AML-193 (cell line): ENCODE results near the gene REPS1.
A peak's percentile ranks its signal among the peaks of the same experiment; 100 is the strongest.

Experiments
- DNase-seq, 2 experiments: peaks; one replicate each; lab custom pipeline; 2025; lab: John Stamatoyannopoulos, UW

REPS1 gene, protein sequence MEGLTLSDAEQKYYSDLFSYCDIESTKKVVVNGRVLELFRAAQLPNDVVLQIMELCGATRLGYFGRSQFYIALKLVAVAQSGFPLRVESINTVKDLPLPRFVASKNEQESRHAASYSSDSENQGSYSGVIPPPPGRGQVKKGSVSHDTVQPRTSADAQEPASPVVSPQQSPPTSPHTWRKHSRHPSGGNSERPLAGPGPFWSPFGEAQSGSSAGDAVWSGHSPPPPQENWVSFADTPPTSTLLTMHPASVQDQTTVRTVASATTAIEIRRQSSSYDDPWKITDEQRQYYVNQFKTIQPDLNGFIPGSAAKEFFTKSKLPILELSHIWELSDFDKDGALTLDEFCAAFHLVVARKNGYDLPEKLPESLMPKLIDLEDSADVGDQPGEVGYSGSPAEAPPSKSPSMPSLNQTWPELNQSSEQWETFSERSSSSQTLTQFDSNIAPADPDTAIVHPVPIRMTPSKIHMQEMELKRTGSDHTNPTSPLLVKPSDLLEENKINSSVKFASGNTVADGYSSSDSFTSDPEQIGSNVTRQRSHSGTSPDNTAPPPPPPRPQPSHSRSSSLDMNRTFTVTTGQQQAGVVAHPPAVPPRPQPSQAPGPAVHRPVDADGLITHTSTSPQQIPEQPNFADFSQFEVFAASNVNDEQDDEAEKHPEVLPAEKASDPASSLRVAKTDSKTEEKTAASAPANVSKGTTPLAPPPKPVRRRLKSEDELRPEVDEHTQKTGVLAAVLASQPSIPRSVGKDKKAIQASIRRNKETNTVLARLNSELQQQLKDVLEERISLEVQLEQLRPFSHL

DNA sequence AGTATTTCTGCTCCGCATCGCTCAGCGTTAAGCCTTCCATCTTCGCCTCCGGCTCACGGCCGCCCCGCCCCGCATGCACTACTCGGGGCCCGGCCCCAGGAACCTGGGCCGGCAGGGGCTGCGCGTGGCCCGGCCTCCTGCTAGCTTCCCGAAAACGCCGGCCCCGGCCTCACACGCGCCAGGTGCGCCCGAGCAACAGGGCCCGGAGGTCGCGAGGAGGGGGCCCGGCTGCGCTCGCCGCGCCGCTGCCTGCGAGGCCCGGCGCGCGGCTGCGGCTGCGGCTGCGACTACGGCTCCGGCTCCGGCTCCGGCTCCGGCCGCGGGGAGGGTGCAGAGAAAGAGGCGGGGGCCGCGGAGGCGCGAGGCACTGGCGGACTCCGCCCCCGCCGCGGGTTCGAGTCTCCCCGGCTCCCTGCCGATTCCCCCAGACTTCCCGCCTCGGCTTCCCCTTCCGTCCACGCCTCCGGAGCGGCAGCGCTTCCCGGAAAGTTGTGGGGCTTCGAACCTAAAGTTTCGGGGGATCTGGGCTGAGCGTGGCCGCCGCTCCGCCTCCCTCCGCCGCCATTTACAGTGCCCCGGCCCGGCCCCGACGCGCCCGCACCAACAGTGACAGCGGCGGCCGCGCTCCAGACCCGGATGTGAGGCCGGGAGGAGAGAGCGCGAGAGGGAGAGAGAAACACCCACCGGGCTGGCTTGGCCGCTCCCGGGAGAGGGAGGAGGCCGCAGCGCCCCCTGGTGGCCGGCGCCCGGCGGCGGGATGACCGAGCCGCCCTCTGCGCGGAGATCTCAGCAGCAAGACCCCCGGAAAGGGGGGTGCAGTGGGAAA lies at the start of gene REPS1:
TSS of gene REPS1 (minus strand) at position 611 of the 826 bp plus-strand sequence. CDS start at position 40, 571 bp downstream.
- peak; percentile 93 to 94 for DNase-seq

- no peak for DNase-seq
Observed at GRCh38 chr6:139037490-139037889, 49.4 kb upstream of the REPS1 start.

GRCh38 chr6:139030228-139030963 lies 42.3 kb upstream of the REPS1 start:
- DNase-seq: peak; percentile 90 to 92

DNA sequence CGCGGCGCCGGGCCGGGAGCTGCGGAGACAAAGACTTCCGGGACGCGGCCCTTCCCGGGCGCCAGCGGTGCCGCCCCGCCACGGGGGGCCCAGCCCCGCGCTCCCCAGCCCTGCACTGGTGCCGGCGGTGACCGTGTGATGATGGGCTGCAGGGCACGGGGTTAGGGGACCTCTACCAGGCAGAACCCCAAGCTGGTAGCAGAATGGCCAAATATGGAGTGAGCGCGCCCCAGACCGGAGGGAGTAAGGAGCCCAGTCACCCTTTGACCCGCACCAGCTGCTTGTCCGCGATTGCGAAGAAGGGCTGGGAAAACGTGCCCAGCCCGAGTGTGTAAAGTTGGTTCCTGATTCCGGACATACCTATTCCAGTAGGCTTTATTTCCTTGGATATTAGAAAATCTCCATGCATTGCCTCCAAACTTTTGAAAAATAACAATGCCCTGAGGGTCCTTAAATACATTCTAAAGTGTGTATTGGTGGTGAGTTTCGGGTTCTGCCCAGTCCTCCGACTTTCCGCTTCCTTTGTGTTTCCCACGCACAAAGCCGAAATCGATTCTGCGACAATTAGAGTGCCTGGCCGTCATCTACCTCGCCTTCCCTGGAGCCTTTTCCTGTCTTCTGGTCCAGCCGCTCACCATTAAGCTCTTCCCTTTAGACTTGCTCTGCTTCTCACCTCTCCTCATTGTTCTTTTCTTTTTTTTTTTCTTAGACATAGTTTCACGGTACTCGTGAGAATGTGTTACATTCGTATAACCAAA lies 41.6 kb upstream of the REPS1 start:
- DNase-seq: peak; percentile 74 to 83

DNA sequence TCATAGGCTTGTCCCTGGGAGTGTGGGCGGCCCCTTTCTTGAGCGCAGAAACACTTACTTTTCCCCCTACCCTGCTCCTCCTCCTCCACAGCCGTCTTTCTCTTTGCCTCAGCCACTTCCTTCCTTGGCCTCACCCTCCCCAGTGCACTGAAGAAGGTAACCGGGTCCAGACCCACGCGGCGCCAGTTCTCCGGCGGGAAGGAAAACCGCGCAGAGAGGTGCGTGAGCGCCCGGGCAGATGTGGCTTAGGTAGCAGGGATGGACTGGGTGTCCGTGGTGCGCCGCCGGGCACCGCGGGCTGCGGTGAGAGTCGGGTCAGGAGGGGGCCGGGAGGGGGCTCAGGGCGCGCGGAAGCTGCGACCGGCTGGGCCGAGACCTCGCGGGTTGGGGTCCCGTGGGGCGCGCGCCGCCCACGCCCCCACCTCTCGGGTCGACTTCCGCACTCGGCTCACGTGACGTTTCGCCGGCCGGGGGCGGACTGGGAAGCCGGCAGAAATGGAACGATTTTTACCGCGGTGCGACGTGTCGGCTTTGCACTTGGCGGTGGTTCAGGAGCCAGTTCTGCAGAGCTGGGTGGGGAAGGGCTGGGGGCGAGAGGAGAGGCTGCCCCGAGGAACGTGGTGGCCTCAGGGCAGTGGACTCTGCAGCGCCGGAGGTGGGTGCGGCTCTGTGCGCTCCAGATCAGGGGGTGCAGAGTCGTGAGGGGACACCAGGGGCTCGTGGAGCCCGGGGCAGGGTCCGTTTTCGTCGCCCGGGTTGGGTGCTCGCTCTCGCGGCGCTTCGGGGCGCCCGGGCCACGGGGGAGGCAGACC lies 40.8 kb upstream of the REPS1 start, which contains the start of gene ABRACL:
TSS of gene ABRACL (plus strand) at position 88 of the 812 bp plus-strand sequence. CDS start 5,416 bp downstream, outside the sequence.
- DNase-seq: peak; percentile 88 to 92

DNA sequence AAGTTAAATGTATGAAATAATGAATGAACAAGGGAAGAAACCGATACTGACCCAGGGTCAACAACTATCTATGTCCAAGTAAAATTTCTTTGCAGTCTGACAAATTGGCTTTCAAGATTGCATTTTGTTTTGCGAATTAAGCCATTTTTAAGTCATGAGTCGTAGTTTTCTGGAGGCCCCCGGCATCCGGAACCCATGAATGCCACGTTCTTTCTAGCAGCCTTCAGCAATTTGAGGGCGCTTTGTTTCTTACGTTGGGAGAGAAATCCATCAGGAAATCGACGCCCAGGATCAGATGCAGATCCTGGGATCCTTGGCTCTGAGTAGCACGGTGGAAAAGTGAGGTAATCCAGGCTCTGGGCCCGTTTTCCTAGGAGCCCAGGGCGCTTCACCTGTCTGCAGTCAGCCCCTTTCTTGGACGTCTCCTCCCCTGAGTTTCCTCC lies 40.2 kb upstream of the REPS1 start:
- DNase-seq: peak in 1 of 2 experiments; percentile 48

DNA sequence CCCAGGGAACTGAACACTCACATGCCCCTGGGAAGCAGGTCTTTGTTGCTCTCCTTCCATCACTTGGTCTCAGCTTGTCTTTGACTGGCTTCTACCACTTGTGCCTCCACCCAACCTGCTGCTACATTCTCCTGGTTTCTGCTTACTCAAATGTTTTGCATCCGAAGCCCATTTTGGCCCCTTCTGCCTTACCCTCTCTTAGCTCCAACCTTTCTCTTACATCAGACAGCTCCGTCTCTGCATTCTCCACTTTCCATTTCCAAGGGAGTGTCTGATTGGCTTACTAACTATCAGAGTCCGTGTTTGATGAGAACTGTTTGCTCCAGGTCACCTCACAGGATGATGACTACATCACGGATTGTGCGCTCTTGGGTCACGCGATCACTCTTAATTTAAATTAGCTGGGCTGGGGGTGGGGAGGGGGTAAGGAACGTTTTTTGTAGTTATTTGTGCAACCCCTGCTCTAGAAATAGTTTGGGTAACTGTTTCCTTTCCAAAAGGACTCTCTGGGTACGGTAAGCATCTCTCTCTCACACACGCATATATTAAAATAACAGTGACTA lies 39.6 kb upstream of the REPS1 start:
- peak; percentile 58 for DNase-seq

GRCh38 chr6:139025416-139025815 lies 37.4 kb upstream of the REPS1 start:
- peak; percentile 55 to 67 for DNase-seq

GRCh38 chr6:139020689-139021088 lies 32.6 kb upstream of the REPS1 start:
- no peak for DNase-seq

GRCh38 chr6:139019722-139020121 lies 31.7 kb upstream of the REPS1 start:
- DNase-seq: peak; percentile 49 to 58

- no peak for DNase-seq
Observed at GRCh38 chr6:139017227-139017626, 29.2 kb upstream of the REPS1 start.

DNA sequence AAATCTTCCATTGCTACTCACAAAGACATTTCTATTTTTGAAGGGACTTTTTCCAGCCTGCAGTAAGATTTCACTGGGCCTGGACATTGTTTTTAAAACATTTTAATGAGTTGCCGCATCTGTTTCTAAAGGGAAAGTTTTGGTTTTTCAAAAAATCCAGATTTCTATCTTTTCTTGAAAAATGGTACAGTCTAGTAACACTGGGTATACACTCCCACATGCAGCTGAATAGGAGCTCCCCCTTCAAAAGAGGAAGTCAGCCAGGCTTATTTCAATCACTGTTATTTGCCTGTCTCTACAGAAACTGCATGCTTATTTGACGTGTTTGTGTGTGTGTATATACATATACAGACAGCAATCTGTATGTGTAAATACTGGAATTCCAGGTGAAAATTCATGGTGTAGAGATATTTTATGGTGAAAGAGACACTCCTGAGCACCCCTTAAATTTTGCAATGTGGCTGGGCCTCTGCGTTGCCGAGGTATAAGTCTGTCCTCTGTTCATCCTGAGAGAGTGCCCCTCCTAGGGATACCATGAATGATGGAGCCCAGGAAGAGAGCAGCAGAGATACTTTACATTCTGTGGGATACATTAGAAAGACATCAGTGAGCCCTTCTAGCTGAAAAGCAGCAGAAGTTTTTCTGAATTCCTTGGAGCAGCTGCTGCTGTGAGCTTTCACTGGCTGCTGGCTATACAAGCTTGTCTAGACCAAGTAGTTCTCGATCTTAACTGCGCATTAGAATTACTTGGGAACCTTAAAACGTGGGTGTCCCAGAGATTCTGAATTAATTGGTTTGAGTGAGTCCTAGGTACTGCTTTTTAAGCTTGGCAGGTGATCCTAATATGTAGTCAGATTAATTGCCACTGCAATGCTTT lies 28.5 kb upstream of the REPS1 start:
- DNase-seq: peak; percentile 58 to 78

GRCh38 chr6:139014945-139015344 lies 26.9 kb upstream of the REPS1 start:
- no peak for DNase-seq

- no peak for DNase-seq
Observed at GRCh38 chr6:139013185-139013800, 25.2 kb upstream of the REPS1 start.

DNA sequence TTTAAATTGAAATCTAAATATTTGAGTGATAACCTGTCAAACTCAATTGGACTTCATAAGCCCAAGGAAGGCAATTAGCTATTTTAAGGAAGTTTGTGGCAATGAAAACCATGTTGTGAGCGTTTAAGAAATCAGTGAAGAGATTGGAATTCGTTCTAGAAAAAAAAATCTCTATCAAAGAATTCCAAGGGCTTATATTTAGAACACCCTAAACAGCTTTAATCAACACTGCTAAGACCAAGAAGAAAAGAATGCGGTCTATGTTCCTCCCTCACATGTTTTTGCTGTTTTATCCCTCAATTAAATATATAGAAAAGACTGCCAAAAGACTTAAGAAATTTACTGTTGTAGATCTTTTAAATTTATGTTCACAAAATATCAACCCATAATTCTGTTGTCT lies 23.9 kb upstream of the REPS1 start:
- no peak for DNase-seq

- no peak for DNase-seq
Observed at GRCh38 chr6:139010674-139011073, 22.6 kb upstream of the REPS1 start.

DNA sequence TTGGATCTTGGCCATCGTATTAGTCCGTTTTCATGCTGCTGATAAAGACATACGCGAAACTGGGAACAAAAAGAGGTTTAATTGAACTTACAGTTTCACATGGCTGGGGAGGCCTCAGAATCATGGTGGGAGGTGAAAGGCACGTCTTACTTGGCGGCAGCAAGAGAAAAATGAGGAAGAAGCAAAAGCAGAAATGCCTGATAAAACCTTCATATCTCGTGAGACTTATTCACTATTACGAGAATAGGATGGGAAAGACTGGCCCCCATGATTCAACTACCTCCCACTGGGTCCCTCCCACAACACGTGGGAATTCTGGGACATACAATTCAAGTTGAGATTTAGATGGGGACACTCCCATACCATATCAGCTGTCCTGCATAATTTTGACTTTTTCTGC lies 20.1 kb upstream of the REPS1 start:
- no peak for DNase-seq

GRCh38 chr6:139007428-139007827 lies 19.4 kb upstream of the REPS1 start:
- no peak for DNase-seq
